Muscle of back (tissue), 11 donors: Measurements from ENCODE around the gene SH2D5. TPM values are rescaled to one million over a fixed set of nuclear protein-coding genes. Genes with fewer than 3 reads are reported as not detected.

Source experiments
- DNase-seq, 3 donors: peaks; one replicate each; pipeline versions ENCODE4 v3.0.0 to v3.0.0-alpha.2; 2013
- polyA plus RNA-seq, 10 donors: library from polyadenylated mRNA; unstranded; fragments of 120-200 nt; gene quantifications; one replicate each; pipeline ENCODE4 v1.2.1, GENCODE V29; 2013; ENCODE audit not compliant: insufficient read length in 10 of 10

The SH2D5 gene
- polyA plus RNA-seq, 10 donors = 0.17 to 0.54 (median 0.33) TPM; not detected in 1

DNA sequence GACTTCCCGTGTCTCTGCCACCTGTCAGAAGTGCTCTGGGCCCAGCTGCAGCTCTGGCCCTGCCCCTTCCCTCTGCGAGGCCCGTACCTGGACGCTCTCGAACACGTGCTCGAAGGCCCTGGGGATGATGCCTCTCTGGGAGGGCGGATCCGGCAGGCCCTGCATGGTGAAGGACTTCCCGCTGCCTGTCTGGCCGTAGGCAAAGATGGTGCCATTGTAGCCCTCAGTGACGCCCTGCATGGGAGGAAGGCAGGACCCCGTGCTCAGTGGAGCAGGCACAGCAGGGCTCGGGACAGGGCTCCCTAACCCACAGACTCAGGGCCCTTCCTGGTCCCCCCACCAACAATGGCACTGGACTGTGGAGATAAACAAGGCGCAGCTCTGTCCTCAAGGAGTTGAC, 17.1 kb downstream of the SH2D5 start:
- no peak for DNase-seq

DNA sequence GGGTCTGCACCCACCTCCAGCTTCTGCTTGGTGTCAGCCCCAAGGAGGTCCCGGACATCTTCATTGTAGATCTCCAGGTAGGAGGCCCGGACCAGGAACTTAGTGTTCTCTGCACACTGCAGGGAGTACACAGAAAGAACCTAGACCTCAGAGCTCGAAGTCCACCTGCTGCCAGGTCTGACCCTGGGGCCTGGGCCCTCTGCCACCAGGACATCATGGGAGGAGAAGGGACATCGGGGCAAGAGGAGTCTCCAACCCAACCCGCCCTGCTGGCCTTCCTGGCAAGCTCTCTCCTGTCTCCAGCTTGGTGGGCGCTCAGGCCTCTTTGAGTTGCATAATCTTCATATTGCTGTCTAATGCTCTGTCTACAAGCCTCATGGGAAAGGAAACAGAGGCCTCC, 19.1 kb downstream of the SH2D5 start:
- no peak for DNase-seq

DNA sequence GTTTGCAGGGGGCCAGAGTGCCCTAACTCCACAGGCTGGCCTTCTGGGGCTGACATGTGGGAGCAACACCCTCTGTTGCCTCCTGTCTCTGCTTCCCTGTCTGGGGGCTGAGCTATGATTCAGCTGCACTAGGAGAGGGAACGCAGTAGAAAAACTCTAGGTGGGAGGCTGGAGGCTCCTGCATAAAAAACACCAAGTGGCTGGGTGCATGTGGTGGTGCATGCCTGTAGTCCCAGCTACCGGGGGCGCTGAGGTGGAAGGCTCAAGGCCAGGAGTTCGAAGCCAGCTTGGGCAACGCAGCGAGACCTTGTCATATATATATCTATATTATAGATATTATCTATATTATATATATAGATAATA, 20.3 kb downstream of the SH2D5 start:
- no peak for DNase-seq

DNA sequence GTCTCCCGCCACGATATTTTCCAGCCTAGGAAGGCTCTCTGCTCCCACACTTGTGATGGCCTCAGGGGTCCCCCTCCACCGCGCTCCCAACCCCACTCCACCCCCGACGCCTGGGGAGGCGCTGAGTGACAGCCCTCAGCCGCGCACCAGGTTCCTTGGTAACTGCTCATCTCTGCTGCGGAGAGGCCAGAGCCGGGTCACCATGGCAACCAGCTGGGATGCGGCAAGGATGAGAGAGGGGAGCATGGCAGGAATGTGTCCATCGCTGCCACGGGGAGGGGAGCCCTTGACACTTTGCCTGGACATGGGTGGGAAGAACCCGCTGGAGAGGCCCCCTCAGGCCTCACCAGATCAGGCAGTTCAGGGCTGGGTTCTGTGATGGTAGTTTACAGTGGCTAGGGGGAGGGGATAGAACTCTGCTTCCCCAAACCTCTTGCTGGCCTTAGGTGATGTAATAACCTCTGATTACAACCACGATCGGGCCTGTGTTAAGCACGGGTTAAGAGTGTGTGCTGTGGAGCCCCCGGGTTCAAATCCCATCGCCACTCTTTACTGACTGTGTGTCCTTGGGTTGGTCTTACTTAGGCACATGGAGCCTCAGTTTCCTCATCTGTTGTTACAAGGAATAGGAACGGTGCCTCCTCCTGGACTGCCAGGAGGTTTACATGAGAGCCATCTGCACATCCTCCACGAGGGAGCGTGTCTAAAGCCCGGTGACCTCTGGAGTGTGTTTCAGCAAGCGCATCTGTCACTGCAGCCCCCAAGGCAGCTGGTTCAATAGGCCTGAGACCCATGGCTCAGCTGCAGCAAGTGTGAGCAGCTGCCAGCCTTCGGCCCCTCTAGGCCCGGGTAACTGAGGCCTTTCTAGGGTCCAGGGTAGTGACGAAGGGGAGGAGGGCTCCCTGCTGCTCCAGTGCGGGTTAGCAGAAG, 21.0 kb downstream of the SH2D5 start:
- DNase-seq = no peak

DNA sequence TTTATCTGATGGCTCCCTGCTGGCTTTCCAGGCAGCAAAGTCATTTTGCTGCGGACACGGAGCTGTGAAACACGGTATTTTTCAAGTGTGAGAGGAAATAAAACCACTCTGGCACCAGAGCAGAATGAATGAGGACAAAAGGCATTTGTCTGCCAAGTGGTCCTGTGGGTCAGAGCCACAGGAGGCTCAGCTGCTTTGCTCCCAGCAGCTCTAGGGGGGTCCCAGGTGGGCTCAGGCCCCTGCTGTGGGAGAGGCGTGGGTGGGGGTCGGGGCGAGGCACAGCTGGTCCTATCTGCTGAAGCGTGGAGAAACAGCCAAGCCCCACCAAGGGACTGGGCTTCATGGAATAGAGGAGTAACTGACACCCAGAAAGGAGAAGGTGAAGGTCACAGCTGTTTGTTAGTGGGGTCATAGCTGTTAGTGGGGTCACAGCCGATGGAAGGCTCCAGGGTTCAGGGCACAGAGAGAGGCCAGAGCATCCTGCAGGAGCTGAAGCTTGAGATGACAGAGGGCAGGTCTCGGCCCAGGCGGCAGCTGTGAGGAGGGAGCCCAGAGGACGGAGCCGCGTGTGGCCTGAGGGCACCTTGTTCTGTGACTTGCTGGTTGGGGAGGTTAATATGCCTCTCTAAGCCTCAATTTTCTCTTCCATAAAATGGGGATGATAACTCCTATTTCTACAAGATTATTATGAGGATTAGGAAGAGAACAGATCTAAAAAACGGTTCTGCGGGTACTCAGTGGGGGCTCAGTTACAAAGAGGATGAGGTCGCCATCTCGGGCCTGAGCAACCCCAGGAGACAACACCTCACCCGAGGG, 21.8 kb downstream of the SH2D5 start:
- no peak for DNase-seq

DNA sequence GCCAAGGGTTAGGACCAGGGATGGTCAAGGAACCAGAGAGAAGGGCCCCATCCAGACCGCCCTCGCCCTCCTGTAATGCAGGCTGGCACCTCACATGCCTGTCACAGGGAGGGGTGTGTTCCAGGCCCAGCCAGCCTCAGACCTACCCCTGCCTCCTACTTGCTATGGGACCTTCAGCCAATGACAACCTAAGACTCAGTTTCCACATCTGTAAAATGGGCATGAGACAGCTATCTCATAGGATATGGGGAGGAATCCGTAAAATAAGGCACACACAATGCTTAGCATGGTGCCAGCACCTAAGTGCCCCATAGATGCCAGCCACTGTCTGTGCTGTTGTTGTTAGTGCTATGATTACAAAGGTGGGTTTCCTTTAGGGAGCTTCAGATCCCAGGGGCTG, 22.6 kb downstream of the SH2D5 start:
- DNase-seq = no peak

DNA sequence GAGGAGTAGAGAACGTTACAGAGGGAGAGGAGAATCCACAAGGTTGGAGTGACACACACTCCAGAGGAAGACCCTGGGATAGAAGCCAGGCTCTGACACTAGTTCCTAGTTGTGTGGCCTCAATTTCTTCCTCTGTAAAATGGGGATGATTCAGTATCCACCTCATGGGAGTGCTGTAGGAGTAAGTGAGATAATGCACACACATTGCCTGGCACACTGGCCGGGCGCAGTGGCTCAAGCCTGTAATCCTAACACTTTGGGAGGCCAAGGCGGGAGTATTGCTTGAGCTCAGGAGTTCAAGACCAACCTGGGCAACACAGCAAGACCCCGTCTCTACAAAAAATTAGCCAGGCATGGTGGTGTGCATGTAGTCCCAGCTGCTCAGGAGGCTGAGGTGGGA, 23.6 kb downstream of the SH2D5 start:
- DNase-seq = no peak

DNA sequence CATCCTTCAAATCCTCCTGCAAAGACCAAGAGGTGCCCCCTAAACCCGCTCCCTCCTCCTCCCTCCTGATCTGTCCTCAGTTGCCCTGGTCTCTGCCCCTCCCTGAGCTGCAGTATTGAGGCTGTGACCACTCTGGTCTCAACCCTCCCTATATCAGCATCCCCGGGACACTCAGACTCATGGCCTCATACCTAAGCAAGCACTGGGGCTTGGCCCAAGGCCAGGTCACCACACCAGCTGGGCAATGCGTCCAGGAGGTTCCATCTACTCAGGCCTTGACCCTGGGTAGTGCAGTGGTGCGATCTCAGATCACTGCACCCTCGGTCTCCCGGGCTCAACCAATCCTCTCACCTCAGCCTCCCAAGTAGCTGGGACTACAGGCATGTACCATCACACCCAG, 24.4 kb downstream of the SH2D5 start:
- DNase-seq = no peak

DNA sequence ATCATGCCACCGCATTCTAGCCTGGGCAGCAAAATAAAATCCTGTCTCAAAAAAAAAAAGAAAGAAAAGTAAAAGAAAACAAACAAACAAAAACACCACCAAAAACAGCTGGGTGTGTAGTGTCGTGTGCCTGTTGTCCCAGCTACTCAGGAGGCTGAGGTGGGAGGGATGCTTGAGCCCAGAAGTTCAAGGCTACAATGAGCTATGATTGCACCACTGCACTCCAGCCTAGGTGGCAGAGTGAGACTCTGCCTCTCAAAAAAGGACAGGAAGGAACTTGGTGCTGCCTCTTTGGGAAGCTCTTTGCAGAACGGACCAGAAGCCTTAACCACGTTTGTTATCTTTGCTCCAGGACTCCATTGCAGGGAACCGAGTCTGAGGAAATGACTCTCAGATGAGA, 25.7 kb downstream of the SH2D5 start:
- no peak for DNase-seq

DNA sequence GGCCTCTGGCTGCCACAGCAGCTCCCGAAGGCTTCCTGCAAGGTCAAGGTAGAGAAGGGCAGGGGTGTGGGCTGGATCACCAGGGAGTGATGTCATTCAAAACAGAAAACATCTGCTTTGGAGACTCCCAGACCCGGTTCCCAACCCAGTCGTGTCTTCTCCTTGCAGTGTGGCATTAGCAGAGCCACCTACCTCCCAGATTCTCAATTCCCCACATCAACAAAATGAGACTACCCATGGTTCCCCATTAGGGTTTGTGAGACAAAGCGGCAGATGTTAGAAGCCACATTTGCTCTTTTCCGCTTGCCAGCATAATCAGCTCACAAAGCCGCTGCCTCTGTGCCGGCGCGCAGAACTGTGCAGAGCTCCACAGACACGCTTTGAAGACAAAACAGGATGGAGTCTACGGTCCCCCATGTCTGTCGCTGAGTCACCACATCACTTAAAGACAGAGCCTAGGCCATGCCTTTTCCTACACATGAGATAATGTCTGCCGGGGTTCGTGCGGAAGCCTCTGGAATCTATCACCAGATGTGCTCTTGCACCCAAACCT, 27.2 kb downstream of the SH2D5 start:
- no peak for DNase-seq

DNA sequence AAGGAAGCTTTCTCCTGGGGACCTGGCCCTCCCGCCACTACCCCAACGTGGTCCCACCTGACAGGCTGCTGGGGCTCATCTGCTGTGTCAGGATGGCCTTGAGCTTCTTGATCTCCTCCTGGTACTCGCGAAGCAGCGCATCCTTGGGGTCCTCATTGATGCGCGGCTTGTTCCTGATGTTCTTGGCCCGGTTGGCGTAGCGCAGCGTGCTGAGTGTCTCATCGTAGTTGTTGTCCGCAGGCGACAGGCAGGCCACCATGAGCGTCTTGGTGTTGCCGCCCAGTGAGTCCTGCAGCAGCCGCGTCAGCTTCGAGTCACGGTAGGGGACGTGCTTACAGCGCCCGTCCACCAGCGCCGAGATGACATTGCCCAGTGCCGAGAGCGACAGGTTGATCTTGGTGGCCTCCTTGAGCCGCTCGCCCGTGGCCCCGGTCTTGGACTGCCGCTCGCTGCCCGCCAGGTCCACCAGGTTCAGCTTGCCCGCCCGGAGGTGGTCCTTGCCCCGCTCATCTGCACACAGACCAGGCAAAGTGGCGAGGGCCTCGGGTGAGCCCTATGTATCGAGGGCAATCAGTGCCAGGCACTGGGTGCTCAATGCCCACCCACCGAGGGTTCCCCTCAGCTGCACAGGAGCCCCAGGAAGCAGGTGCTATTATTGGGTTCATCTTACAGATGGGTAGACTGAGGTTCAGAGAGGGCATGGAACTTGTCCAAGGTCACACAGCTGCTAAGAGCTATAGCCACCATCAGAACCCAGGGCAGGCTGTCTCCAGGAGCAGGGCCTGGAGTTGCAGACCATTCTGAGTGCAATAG, 27.9 kb downstream of the SH2D5 start:
- no peak for DNase-seq

DNA sequence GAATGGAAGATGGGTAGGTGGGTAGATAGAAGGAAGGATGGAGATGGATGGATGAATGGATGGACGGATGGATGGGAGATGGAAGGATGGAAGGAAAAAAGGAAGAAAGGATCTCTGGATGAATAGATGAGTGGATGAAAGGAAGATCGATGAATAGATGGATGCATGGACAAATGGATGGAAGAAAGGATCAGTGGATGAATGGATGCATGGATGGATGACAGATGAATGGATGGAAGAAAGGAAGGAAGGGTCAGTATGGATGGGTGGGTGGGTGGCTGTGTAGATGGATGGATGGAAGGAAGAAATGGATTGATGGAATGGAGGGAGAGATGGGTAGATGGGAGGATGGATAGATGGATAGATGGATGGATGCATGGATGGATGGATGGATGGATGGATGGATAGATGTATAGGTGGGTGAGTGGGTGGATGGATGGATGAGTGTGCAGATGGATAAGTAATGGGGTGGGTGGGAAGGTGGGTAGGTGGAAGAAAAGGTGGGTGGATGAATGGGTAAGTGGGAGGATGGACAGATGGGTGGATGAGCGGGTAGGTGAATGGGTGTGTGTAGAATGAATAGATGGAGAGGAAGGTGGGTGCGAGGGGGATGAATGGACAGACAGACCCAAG, 29.3 kb downstream of the SH2D5 start:
- no peak for DNase-seq

DNA sequence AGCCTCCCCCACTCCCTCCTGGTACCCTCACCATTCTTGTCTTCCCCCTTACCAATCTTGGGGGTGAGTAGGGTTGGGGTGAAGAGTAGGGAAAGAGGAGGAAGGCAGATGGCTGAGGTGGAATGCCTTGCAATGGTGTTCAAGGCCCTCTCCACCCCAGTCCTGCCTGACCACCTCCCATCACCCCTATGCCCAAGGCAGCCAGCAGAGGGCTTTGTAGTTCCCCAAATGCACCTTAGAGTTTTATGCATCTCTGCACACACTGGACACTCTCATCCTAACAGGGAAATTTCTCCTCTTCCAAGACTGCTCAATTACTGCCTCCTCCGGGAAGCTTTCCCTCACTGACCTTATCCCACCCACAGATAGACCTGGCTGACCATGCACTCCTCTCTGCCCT, 30.1 kb downstream of the SH2D5 start:
- DNase-seq = no peak

DNA sequence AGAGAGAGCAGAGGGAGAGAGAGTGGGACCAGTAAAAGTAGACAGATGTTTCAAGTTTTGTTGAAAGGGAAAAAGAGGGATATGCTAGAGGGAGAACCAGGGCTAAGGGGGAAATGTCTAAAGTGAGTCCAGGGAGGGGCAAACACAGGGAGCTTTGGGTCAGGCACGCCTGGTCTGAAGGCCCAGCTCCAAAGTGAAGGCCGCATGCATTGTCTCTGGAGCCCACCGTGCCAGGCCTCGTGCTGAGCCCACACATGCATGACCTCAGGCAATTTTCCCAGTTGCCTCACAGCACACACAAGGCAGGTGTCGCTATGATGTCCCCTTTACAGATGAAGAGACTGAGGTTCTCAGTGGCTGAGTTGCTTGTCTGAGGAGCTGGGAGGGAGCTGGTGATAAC, 30.7 kb downstream of the SH2D5 start:
- no peak for DNase-seq

DNA sequence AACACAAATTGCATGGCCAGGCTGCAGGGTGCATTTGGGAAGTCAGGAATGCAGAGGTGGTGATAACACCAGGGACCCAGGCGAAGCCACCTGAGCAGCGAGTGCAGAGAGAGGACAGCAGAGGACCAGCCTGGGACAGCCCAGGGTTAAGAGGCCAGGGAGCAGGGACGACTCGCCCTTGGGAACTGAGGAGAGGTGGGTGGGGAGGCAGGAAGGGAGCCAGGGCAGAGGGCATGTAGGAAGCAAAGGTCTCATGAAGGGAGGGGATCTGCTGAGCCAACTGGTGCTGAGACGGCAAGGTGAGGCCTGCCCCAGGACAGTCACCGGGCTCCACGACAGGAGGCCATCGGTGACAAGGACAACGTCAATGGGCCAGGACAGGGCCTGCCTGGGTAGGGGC, 31.1 kb downstream of the SH2D5 start:
- DNase-seq = no peak

DNA sequence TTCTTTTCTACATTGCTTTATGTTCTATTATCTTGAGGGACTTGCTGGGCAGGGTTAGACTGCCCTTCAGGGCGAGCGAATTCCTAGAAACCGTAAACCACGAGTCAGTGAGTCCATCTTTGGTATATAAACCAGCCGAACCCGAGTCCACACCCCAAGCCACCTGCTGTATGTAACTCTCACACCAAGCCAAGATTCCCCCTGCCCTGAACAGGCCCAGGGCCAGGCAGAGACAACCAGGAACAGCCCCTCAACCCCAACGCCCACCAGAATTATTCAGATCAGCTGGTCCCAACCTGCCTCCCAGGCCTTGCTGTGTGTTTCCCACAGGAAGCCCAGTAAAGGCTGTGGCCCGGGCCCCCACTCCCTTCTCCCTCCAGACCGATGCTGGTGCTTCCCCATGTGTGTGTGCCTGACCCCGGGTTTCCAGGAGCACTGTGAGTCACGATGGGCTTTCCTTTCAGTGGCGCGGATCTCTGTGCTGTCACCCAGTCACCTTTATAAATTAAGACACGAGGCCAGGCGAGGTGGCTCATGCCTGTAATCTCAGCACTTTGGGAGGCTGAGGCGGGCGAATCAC, 31.8 kb downstream of the SH2D5 start:
- DNase-seq = no peak

DNA sequence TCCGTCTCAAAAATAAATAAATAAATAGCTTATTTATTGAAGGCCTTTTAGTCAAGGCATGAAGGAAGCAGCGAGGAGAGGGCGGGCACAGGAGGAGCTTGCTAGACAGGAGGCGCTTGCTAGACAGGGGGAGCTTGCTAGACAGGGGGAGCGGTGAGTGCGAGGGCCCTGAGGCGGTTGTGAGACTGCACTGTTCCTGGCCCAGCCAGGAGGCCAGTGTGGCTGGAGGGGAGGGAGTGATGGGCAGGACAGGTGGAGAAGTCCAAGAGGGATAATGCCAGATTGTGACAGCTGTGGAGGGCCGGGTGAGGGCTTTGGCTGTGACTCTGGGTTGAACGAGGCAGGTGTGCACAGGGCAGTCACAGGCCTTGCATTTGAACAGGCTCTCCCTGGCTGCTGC, 32.9 kb downstream of the SH2D5 start:
- DNase-seq = peak; percentile 51 to 65 (median 65)

DNA sequence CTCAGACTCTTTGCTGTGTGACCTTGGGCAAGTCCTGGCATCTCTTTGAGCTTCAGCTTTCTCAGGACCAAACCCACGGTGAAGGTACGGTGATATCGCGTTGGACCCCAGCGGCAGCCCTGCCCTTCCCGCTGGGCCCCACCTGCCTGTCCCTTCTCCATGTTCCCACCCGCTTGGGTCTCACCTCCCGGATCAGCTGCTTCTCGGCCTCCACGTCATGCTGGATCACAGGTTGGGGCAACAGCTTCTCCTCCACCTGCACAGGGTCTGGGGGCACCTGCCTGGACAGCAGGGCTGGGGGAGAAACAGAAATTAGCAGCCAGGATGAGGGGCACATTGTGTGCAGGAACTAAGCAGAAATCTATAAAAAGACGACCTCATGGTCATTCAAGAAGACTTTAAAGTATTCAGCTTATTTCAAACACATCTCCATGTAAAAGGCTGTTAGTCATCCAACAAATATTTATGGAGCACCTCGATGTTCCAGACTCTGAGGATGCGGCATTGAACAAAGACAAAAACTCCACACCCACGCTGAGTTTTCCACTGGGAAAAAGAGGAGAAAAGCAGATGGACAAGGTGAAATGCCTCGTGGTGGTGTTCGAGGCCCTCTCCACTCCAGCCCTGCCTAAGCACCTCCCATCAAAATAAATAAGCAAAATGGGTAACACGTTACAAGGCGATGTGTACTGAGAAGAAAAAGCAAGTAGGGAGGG, 34.1 kb downstream of the SH2D5 start:
- DNase-seq = peak in 1 of 3 donors; percentile 40

DNA sequence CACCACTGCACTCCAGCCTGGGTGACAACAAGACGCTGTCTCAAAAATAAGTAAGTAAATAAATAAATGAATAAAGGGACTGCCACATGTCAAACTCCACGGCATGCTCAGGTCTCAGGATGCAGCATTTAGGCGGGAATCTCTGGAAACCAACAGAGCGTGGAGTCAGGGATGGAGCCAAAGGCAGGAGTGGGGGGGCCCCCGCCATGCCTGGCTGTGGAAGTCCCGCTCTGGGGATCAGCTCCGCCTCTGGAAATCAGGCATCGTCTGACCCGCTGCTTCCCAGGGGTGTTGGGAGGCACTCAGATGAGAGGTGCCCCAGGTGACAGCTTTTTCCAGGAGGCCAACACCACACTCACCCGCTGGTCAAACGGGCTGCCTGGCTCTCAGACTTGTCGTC, 34.9 kb downstream of the SH2D5 start:
- DNase-seq = no peak
